Measurements from ENCODE around the gene HTR2B.
"Not testable (repeated sequence)": the region's sequence is repeated elsewhere in the genome, so short reads cannot be mapped to it uniquely, and the experiment has no call there.

Gene HTR2B

GRCh38 chr2:231093933-231094332, 30.9 kb downstream of the HTR2B start:
- no peak for DNase-seq (ENCODE audit: low read depth in 2 of 2)

DNA sequence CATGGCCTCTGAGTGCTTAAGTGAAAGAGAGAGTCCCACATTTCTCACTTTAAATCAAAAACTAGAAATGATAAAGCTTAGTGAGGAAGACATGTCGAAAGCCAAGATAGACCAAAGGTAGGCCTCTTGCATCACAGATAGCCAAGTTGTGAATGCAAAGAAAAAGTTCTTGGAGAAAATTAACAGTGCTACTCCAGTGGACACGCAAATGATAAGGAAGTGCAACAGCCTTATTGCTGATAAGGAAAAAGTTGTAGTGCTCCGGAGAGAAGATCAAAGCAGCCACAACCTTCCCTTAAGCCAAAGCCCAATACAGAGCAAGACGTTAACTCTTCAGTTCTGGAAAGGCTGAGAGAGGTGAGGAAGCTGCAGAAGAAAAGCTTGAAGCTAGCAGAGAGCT, 36.1 kb downstream of the HTR2B start:
- DNase-seq (ENCODE audit: low read depth in 2 of 2) = no peak

DNA sequence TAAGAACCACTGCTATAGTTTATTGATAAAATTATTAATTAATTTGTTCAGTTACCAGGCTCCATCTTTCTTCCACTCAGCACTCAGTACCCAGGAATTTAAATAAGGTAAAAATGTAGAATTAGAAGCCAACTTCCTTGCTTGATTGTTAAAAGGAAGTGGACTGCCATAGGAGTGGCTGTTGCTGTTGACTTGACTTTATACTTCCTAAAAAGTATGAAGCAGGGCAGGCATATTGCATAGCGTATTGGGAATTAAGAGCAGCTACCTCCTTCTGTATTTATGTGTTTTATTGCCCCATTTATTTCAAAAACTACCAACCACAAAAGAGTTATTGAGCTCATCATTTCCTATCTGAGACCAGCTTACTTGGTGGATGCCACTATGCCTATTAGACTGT, 40.3 kb downstream of the HTR2B start:
- DNase-seq (ENCODE audit: low read depth in 2 of 2) = no peak

- no peak for DNase-seq (ENCODE audit: low read depth in 2 of 2)
Observed at GRCh38 chr2:231069379-231070054, 55.3 kb downstream of the HTR2B start.

- DNase-seq (ENCODE audit: low read depth in 2 of 2) = no peak
Observed at GRCh38 chr2:231068525-231069222, 56.2 kb downstream of the HTR2B start.

DNA sequence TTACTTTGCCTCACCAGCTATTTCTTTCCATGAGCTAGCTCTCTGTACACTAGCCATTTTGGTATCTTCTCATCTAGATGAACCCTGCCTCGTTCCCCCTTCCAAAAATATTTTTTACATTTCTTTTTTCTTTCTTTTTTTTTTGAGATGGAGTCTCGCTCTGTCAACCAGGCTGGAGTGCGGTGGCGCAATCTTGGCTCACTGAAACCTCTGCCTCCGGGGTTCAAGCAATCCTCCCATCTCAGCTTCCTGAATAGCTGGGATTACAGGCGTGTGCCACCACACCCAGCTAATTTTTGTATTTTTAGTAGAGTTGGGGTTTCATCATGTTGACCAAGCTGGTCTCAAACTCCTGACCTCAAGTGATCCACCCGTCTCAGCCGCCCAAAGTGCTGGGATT, 57.3 kb downstream of the HTR2B start:
- not testable (repeated sequence) for DNase-seq (ENCODE audit: low read depth in 2 of 2)

- DNase-seq (ENCODE audit: low read depth in 2 of 2) = no peak
Observed at GRCh38 chr2:231065966-231066365, 58.9 kb downstream of the HTR2B start.

DNA sequence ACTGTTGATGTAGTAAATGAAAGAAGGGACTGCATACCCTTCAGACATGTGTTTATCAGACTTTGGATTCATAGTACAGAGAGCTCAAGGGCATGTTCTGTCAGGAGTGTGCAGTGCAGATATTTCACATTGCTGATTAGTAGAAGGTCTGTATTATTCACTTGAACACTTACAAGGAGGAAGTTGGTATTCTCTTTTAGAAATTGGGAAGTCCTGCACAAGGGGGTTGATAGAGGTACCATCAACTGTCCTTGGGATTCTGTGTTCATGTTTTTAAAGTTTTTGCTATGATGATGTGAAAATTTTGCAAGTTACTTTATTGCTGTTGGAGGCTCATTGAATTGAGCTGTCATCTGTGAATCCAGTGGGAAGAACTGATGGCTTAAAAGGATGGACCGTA, 61.5 kb downstream of the HTR2B start:
- DNase-seq (ENCODE audit: low read depth in 2 of 2) = no peak

GRCh38 chr2:231062776-231063175, 62.1 kb downstream of the HTR2B start:
- DNase-seq (ENCODE audit: low read depth in 2 of 2) = no peak

- DNase-seq (ENCODE audit: low read depth in 2 of 2) = no peak
Observed at GRCh38 chr2:231059756-231060155, 65.1 kb downstream of the HTR2B start.

- DNase-seq (ENCODE audit: low read depth in 2 of 2) = no peak
Observed at GRCh38 chr2:231058761-231059550, 65.9 kb downstream of the HTR2B start.

Data from stimulated activated CD4-positive, alpha-beta T cell treated with anti-CD3 and anti-CD28 coated beads, Interleukin-1b, Interleukin-23, amount 100 ng/mL, for 4 hours (primary cell).